ENCODE measurements around the gene GSS.
"Not testable (repeated sequence)": the region's sequence is repeated elsewhere in the genome, so short reads cannot be mapped to it uniquely, and the experiment has no call there.

DNA sequence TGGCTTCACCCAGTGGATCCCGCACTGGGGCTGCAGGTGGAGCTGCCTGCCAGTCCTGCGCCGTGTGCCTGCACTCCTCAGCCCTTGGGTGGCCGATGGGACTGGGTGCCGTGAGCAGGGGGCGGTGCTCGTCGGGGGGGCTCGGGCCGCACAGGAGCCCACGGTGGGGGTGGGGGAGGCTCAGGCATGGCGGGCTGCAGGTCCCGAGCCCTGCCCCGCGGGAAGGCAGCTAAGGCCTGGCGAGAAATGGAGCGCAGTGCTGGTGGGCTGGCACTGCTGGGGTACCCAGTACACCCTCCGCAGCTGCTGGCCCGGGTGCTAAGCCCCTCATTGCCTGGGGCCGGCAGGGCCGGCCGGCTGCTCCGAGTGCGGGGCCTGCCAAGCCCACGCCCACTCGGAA is 56.9 kb downstream of the GSS start:
- TF ChIP-seq, protein P1, sequence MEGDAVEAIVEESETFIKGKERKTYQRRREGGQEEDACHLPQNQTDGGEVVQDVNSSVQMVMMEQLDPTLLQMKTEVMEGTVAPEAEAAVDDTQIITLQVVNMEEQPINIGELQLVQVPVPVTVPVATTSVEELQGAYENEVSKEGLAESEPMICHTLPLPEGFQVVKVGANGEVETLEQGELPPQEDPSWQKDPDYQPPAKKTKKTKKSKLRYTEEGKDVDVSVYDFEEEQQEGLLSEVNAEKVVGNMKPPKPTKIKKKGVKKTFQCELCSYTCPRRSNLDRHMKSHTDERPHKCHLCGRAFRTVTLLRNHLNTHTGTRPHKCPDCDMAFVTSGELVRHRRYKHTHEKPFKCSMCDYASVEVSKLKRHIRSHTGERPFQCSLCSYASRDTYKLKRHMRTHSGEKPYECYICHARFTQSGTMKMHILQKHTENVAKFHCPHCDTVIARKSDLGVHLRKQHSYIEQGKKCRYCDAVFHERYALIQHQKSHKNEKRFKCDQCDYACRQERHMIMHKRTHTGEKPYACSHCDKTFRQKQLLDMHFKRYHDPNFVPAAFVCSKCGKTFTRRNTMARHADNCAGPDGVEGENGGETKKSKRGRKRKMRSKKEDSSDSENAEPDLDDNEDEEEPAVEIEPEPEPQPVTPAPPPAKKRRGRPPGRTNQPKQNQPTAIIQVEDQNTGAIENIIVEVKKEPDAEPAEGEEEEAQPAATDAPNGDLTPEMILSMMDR (IDR thresholded peaks at IDR 0.05), result not testable (repeated sequence)
- TF ChIP-seq POLR2A (IDR thresholded peaks at IDR 0.05), result not testable (repeated sequence)
